Mesodermal cell (in vitro differentiated cells): ENCODE results near the gene ERBB2.
"Not testable (repeated sequence)": the region's sequence is repeated elsewhere in the genome, so short reads cannot be mapped to it uniquely, and the experiment has no call there.

Source experiments
- H3K27ac ChIP-seq: 2 replicates; pipeline ENCODE4 v1.7.0; 2013; ENCODE audit warnings: mild to moderate bottlenecking, low read depth, low read length, moderate library complexity; ENCODE audit not compliant: severe bottlenecking
- H3K36me3 ChIP-seq: 2 replicates; pipeline ENCODE4 v1.7.1; 2013; ENCODE audit warnings: mild to moderate bottlenecking, low read length, moderate library complexity; ENCODE audit not compliant: control insufficient read depth, insufficient read depth
- H3K4me1 ChIP-seq: one replicate; pipeline ENCODE4 v1.7.1; 2013; ENCODE audit warnings: mild to moderate bottlenecking, low read length; ENCODE audit not compliant: insufficient read depth, control insufficient read depth, poor library complexity, severe bottlenecking
- H3K4me3 ChIP-seq: 2 replicates; pipeline ENCODE4 v1.7.0; 2013; ENCODE audit warnings: low read length, control low read depth, mild to moderate bottlenecking; ENCODE audit not compliant: insufficient read depth, poor library complexity, severe bottlenecking; ENCODE audit errors: extremely low read depth
- H3K9me3 ChIP-seq: 2 replicates; pipeline ENCODE4 v1.7.1; 2013; ENCODE audit warnings: mild to moderate bottlenecking, low read length, moderate library complexity; ENCODE audit not compliant: control insufficient read depth
- whole genome bisulfite sequencing, 2 experiments: methylation state at CpG; one replicate each; pipeline ENCODE4 v1.1.5; 2013; ENCODE audit warnings: missing lambda C conversion rate in 2 of 2; ENCODE audit not compliant: insufficient coverage in 2 of 2; 5-methylcytosine and 5-hydroxymethylcytosine counted together

The ERBB2 gene

DNA sequence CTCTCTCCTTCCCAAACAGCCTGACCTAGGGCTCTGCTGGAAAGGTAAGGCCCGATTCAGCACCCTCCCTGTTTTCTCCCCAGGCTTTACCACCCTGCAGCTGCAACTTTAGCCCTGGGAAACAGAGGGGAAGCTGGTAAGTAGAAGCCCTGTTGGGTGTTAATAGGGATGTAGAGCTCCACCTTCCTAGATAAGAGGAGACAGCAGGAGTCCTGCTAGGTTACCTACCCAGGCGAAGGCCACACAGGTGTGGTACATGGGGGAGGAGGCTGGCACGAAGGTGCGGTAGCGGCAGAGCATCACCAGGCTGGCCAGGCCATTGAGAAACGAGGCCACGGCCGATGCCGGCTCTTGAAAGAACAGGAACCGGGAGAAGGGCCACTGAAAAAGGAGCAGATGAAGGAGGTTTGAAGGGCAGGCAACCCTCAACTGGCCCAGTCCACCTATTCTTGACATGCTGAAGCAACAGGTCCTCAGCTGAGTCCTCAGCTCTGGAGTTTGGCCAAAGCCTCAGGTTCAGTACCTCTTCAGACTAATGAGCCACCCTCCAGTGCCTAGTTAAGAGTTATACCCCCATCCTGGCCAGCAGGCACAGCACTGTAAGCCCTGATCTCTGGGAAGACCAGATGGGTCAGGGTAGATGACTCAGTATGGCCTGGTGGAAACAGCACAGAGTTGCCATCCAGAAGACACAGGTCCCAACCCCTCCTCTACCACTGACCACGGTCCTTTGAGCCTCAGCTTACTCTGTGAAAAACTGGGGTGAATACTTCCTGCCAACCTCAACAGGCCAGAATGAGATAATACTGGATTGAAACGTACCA, 15.3 kb upstream of the ERBB2 start:
- no peaks in the 10 kb centered on the region for H3K36me3 ChIP-seq
- peaks cover 3% of the 10 kb centered on the region for H3K9me3 ChIP-seq
- no peak overlapping the region for H3K27ac ChIP-seq
- 92 to 93% methylated on average over 10 to 11 of the region's 12 CpGs for WGBS, 2 experiments
- peaks cover 13% of the 10 kb centered on the region for H3K4me1 ChIP-seq
- no peak overlapping the region for H3K4me3 ChIP-seq

DNA sequence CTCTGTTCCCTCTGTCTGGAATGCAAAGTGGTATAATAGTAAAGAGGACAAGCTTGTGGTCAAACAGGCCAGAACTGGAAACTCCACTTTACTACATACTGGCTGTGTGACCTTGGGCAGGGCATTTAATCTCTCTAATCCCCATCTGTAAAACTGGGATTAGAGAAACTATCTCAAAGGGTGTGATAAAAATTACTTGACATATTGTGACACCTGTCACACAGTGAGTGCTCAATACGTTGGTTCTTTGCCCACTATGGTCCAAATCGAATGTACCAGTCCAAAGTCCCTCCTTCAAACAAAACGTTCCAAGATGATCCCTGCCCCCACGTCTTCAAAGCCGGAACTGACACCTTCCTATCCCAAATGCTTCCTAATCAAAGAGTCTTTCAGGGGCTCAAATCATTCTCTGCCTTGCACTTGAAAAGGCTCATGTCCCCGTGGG, 12.7 kb upstream of the ERBB2 start:
- Histone ChIP-seq H3K4me3 (peak overlapping the region; percentile 48), H3K9me3 (peaks cover 3% of the 10 kb centered on the region), H3K36me3 (no peaks in the 10 kb centered on the region), H3K4me1 (peaks cover 10% of the 10 kb centered on the region), H3K27ac (no peak overlapping the region)
- 75 to 86% methylated on average over 6 of the region's 6 CpGs for WGBS, 2 experiments

GRCh38 chr17:39687546-39688474, 12.1 kb upstream of the ERBB2 start, which contains the start of gene PGAP3:
PGAP3 (minus strand) TSS chr17:39688057; CDS start chr17:39688014, 43 bp downstream.
- Histone ChIP-seq H3K9me3 (peaks cover 3% of the 10 kb centered on the region), H3K36me3 (no peaks in the 10 kb centered on the region), H3K4me3 (peak within 1 kb of the TSS; percentile 48), H3K4me1 (peaks cover 10% of the 10 kb centered on the region), H3K27ac (peak within 1 kb of the TSS; percentile 78)
- 35 to 46% methylated on average over 24 to 37 of the region's 45 CpGs for WGBS, 2 experiments

DNA sequence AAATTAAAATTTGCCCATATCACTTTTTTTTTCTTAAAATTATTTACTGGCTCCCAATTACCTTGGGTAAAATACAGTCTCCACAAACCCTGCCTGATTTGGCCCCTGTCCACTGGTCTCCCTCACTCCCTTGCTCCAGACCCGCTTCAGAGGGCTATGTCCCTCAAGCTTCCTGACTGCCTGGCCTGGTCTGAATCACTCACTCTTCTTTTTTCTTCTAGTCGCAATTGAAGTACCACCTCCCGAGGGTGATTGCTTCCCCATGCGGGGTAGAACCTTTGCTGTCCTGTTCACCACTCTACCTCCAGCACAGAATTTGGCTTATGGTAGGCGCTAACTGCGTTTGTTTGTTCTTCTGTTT, 11.4 kb upstream of the ERBB2 start:
- peaks cover 3% of the 10 kb centered on the region for H3K9me3 ChIP-seq
- H3K4me1 ChIP-seq: peaks cover 10% of the 10 kb centered on the region
- H3K4me3 ChIP-seq: peak overlapping the region; percentile 48
- 28 to 34% methylated on average over 3 to 4 of the region's 6 CpGs for WGBS, 2 experiments
- peak overlapping the region; percentile 78 for H3K27ac ChIP-seq
- H3K36me3 ChIP-seq: no peaks in the 10 kb centered on the region

- WGBS, 2 experiments: 50% methylated on average over 1 of the region's 3 CpGs; no CpG with 5 or more reads in 1 of the 2 experiments
- Histone ChIP-seq H3K9me3 (peaks cover 3% of the 10 kb centered on the region), H3K36me3 (no peaks in the 10 kb centered on the region), H3K4me3 (peak overlapping the region; percentile 48), H3K4me1 (peaks cover 10% of the 10 kb centered on the region), H3K27ac (no peak overlapping the region)
Measured at GRCh38 chr17:39688945-39689344, 10.9 kb upstream of the ERBB2 start.

- 87 to 100% methylated on average over 3 to 5 of the region's 5 CpGs for WGBS, 2 experiments
- no peaks in the 10 kb centered on the region for H3K36me3 ChIP-seq
- peak overlapping the region; percentile 89 for H3K27ac ChIP-seq
- peaks cover 22% of the 10 kb centered on the region for H3K4me1 ChIP-seq
- H3K9me3 ChIP-seq: no peaks in the 10 kb centered on the region
- H3K4me3 ChIP-seq: no peak overlapping the region
Measured at GRCh38 chr17:39694593-39694992, 5.3 kb upstream of the ERBB2 start.

DNA sequence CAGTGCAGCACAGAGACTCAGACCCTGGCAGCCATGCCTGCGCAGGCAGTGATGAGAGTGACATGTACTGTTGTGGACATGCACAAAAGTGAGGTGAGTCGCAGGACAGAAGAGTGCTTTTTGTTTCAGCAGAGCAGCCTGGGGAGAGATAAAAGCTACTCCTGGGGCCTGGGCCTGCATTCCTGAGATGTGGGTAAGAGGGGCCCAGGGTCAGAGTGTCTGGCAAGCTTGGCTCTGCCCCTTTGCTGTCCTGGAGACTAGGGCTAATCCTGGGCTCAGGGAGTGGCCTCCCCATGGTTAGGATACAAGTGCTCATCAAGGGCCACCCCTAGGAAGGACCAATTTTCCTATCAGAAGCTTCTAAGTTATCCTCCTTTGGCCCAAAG, 4.8 kb upstream of the ERBB2 start:
- H3K9me3 ChIP-seq: no peaks in the 10 kb centered on the region
- peak overlapping the region; percentile 89 for H3K27ac ChIP-seq
- WGBS, 2 experiments: 57 to 82% methylated on average over 2 of the region's 2 CpGs
- no peak overlapping the region for H3K4me3 ChIP-seq
- peaks cover 23% of the 10 kb centered on the region for H3K4me1 ChIP-seq
- H3K36me3 ChIP-seq: no peaks in the 10 kb centered on the region

GRCh38 chr17:39696731-39697130, 3.1 kb upstream of the ERBB2 start:
- 66 to 75% methylated on average over 2 to 3 of the region's 6 CpGs for WGBS, 2 experiments
- Histone ChIP-seq H3K4me1 (peaks cover 32% of the 10 kb centered on the region), H3K27ac (no peak overlapping the region), H3K9me3 (no peaks in the 10 kb centered on the region), H3K36me3 (no peaks in the 10 kb centered on the region), H3K4me3 (no peak overlapping the region)

DNA sequence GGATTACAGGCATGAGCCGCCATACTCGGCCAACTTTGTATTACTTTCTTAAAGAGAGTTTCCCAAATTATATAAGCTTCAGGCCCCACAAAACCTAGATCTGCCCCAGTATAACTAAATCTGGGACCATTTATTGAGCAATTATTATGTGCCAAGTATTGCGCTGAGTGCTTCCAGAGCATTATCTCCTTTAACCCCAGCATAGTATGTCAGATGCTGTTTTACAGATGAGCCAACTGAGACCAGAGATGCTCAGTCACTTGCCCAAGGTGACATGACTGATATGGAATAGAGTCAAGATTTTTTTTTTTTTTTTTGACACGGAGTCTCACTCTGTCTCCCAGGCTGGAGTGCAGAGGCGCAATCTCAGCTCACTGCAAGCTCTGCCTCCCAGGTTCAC, 1.9 kb upstream of the ERBB2 start:
- no peaks in the 10 kb centered on the region for H3K9me3 ChIP-seq
- no peak overlapping the region for H3K27ac ChIP-seq
- peaks cover 32% of the 10 kb centered on the region for H3K4me1 ChIP-seq
- H3K36me3 ChIP-seq: no peaks in the 10 kb centered on the region
- WGBS, 2 experiments: 88 to 95% methylated on average over 3 of the region's 5 CpGs
- H3K4me3 ChIP-seq: no peak overlapping the region

DNA sequence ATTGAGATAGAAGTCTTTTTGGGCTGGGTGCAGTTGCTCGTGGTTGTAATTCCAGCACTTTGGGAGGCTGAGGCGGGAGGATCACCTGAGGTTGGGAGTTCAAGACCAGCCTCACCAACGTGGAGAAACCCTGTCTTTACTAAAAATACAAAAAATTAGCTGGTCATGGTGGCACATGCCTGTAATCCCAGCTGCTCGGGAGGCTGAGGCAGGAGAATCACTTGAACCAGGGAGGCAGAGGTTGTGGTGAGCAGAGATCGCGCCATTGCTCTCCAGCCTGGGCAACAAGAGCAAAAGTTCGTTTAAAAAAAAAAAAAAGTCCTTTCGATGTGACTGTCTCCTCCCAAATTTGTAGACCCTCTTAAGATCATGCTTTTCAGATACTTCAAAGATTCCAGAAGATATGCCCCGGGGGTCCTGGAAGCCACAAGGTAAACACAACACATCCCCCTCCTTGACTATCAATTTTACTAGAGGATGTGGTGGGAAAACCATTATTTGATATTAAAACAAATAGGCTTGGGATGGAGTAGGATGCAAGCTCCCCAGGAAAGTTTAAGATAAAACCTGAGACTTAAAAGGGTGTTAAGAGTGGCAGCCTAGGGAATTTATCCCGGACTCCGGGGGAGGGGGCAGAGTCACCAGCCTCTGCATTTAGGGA, 577 bp upstream of the ERBB2 start:
- peaks cover 32% of the 10 kb centered on the region for H3K4me1 ChIP-seq
- peak overlapping the region; percentile 41 for H3K27ac ChIP-seq
- 49 to 54% methylated on average over 5 to 7 of the region's 11 CpGs for WGBS, 2 experiments

More for the DNA sequence above, 577 bp upstream of the ERBB2 start:
- peak overlapping the region; percentile 81 for H3K4me3 ChIP-seq
- not testable (repeated sequence) for H3K9me3 ChIP-seq, H3K36me3 ChIP-seq
